Keratinocyte (primary cell): ENCODE data around the gene PHLDA3. TPM values are rescaled to one million over a fixed set of nuclear protein-coding genes. Genes with fewer than 3 reads are reported as not detected.
"Not testable (repeated sequence)": the region's sequence is repeated elsewhere in the genome, so short reads cannot be mapped to it uniquely, and the experiment has no call there.

Experiments used
- DNase-seq: peaks from one replicate; pipeline ENCODE4 v3.0.0-alpha.2; 2011; ENCODE audit warnings: low read depth, missing footprints, low spot score
- FAIRE-seq: peaks from 2 replicates; lab custom pipeline; 2011; peaks lifted over from hg19 to GRCh38; lab: Jason Lieb, UNC
- H2AFZ ChIP-seq: 2 replicates; pipeline ENCODE4 v1.6.0; 2012; ENCODE audit warnings: low read length, control low read depth, inconsistent platforms; ENCODE audit not compliant: control insufficient read depth
- H3K27ac ChIP-seq: 2 replicates; pipeline ENCODE4 v1.5.1; 2011; ENCODE audit warnings: low read length; ENCODE audit not compliant: control insufficient read depth, insufficient read depth
- H3K27me3 ChIP-seq: 3 replicates; pipeline ENCODE4 v1.6.0; 2011; ENCODE audit warnings: low read length; ENCODE audit not compliant: control insufficient read depth, insufficient read depth; ENCODE audit errors: extremely low read depth
- H3K36me3 ChIP-seq, 2 experiments: 2 replicates in 1 of 2; 3 replicates in 1 of 2; pipeline ENCODE4 v1.5.1; 2011; ENCODE audit warnings: low read length in 2 of 2, mild to moderate bottlenecking in 1 of 2; ENCODE audit not compliant: control insufficient read depth in 2 of 2, insufficient read depth in 2 of 2; ENCODE audit errors: extremely low read depth in 1 of 2
- H3K4me1 ChIP-seq: 3 replicates; pipeline ENCODE4 v1.5.1; 2011; ENCODE audit warnings: low read length; ENCODE audit not compliant: control insufficient read depth, insufficient read depth; ENCODE audit errors: extremely low read depth
- H3K4me2 ChIP-seq: 3 replicates; pipeline ENCODE4 v1.6.0; 2011; ENCODE audit warnings: low read depth, low read length; ENCODE audit not compliant: control insufficient read depth, insufficient read depth; ENCODE audit errors: extremely low read depth
- H3K4me3 ChIP-seq, 3 experiments: fragments of 200-600 bp in 1 of 3; sonication (generic) in 1 of 3; 2 replicates in 2 of 3; 3 replicates in 1 of 3; pipeline ENCODE4 v1.5.1; 2011 to 2016; ENCODE audit warnings: low read length in 3 of 3, mild to moderate bottlenecking in 3 of 3, control low read depth in 2 of 3, inconsistent platforms in 1 of 3, low read depth in 1 of 3, mixed read lengths in 1 of 3, mixed run types in 1 of 3, moderate library complexity in 1 of 3; ENCODE audit not compliant: control insufficient read depth in 2 of 3, insufficient read depth in 2 of 3; ENCODE audit errors: extremely low read depth in 1 of 3
- H3K79me2 ChIP-seq: 2 replicates; pipeline ENCODE4 v1.6.0; 2012; ENCODE audit warnings: low read length; ENCODE audit not compliant: control insufficient read depth, insufficient read depth
- H3K9ac ChIP-seq: 3 replicates; pipeline ENCODE4 v1.6.0; 2011; ENCODE audit warnings: low read length; ENCODE audit not compliant: control insufficient read depth, insufficient read depth; ENCODE audit errors: extremely low read depth
- H3K9me1 ChIP-seq: 3 replicates; pipeline ENCODE4 v1.6.0; 2011; ENCODE audit warnings: low read length; ENCODE audit not compliant: control insufficient read depth, insufficient read depth; ENCODE audit errors: extremely low read depth
- H3K9me3 ChIP-seq: 2 replicates; pipeline ENCODE4 v1.5.1; 2012; ENCODE audit warnings: low read depth, low read length; ENCODE audit not compliant: control insufficient read depth
- H4K20me1 ChIP-seq: 3 replicates; pipeline ENCODE4 v1.6.0; 2011; ENCODE audit warnings: low read length; ENCODE audit not compliant: control insufficient read depth, insufficient read depth; ENCODE audit errors: extremely low read depth
- EZH2 ChIP-seq: IDR thresholded peaks from one replicate; pipeline ENCODE4 v1.6.1; 2012; ENCODE audit warnings: inconsistent platforms, mild to moderate bottlenecking, low read length, moderate library complexity
- dilution Hi-C: fragments of 300-500 bp; cut with MboI; formaldehyde crosslinking; loops from one replicate; pipeline ENCODE4 v1.7.0; 2020; ENCODE audit warnings: low sequenced_read_pairs; ENCODE audit not compliant: extremely low pct_ligation_motif_present
- polyA plus RNA-seq, 5 experiments: library from polyadenylated mRNA; depleted of rRNA in 3 of 5; stranded (reverse) in 3 of 5; stranded (forward) in 1 of 5; unstranded in 1 of 5; fragments of >200 nt; gene quantifications; 1 replicate in 1 of 5; 2 replicates in 3 of 5; 3 replicates in 1 of 5; pipeline versions ENCODE4 v1.2.1 to v1.2.3, GENCODE V29; 2011 to 2012; ENCODE audit warnings: missing spikeins in 2 of 5, low read depth in 1 of 5, low replicate concordance in 1 of 5
- TF ChIP-seq, protein P1 (sequence below), 3 experiments: IDR thresholded peaks in 1 of 3; conservative IDR thresholded peaks in 1 of 3; optimal IDR thresholded peaks in 1 of 3; 2 replicates in 2 of 3; 3 replicates in 1 of 3; pipeline versions ENCODE3 to v1.5.1; 2011; ENCODE audit warnings: low read length in 3 of 3, mild to moderate bottlenecking in 3 of 3, moderate library complexity in 2 of 3, control low read depth in 1 of 3, inconsistent platforms in 1 of 3; ENCODE audit not compliant: insufficient read depth in 2 of 3; ENCODE audit errors: extremely low read depth in 1 of 3

Gene PHLDA3
- polyA plus RNA-seq, 1 donor (not counting 4 experiments of a cell fraction or from before 2014, with no cell fraction given) = 48.2 TPM

DNA sequence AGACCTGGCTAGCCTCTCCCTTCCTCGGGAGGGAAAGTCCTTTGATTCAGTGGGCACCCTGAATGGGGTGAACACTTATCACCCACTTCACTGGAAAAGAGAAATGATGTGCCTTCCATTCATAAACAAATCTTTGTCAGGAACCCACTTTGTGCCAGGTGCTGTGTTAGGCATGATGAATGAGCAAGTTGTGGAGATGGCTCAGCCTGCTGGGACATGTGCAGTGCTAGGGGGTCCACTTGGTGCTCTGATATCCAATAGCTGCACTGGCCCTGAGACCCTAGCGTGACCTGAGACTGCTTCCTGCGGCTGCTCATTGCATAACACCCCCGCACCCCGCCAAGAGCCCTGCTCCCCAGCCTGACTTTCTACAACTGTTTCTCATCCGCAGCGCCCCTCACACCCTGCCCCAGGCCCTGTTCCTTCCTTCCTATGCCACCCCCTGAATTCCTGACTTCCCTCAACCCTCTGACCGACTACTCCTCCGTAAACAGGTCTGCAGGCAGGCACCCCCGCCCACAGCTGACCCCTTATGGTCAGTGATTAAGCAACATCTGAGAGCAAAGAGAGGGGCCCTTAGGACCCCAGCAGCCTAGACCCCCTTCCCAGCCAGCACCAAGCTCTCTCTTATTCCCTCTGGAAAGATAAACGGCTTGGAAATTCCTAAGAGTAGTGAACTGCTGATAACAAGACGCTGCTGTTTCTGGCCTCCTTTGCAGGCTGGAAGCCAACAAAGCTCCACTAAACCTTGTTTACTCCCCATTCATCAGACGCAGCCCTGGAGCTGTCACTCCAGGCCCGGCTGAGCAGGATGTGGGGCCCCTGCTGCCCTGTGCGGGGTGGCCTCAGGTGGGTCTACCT is 25.0 kb upstream of the PHLDA3 start:
- peaks cover 17% of the 10 kb centered on the region for H4K20me1 ChIP-seq
- no peak overlapping the region for H3K27ac ChIP-seq
- H3K79me2 ChIP-seq = peaks cover 24% of the 10 kb centered on the region
- no peak overlapping the region for H2AFZ ChIP-seq
- H3K4me2 ChIP-seq = no peak overlapping the region
- peaks cover 40% of the 10 kb centered on the region for H3K4me1 ChIP-seq
- no peaks in the 10 kb centered on the region for H3K9me3 ChIP-seq
- no peak overlapping the region for H3K4me3 ChIP-seq
- no peaks in the 10 kb centered on the region for H3K27me3 ChIP-seq
- peaks cover 25 to 57% of the 10 kb centered on the region in 2 experiments for H3K36me3 ChIP-seq
- TF ChIP-seq EZH2 = no peak
- TF ChIP-seq, protein P1, sequence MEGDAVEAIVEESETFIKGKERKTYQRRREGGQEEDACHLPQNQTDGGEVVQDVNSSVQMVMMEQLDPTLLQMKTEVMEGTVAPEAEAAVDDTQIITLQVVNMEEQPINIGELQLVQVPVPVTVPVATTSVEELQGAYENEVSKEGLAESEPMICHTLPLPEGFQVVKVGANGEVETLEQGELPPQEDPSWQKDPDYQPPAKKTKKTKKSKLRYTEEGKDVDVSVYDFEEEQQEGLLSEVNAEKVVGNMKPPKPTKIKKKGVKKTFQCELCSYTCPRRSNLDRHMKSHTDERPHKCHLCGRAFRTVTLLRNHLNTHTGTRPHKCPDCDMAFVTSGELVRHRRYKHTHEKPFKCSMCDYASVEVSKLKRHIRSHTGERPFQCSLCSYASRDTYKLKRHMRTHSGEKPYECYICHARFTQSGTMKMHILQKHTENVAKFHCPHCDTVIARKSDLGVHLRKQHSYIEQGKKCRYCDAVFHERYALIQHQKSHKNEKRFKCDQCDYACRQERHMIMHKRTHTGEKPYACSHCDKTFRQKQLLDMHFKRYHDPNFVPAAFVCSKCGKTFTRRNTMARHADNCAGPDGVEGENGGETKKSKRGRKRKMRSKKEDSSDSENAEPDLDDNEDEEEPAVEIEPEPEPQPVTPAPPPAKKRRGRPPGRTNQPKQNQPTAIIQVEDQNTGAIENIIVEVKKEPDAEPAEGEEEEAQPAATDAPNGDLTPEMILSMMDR (optimal IDR thresholded peaks at IDR 0.05 in 1 of 3, IDR thresholded peaks at IDR 0.05 in 1 of 3, conservative IDR thresholded peaks at IDR 0.05 in 1 of 3; ENCODE audit: extremely low read depth in 1 of 3, insufficient read depth in 2 of 3, low read length in 3 of 3) = no peak
- dilution Hi-C loops = no loop called here
- no peak overlapping the region for H3K9ac ChIP-seq
- no peaks in the 10 kb centered on the region for H3K9me1 ChIP-seq
- FAIRE-seq (no peak), DNase-seq (no peak)

DNA sequence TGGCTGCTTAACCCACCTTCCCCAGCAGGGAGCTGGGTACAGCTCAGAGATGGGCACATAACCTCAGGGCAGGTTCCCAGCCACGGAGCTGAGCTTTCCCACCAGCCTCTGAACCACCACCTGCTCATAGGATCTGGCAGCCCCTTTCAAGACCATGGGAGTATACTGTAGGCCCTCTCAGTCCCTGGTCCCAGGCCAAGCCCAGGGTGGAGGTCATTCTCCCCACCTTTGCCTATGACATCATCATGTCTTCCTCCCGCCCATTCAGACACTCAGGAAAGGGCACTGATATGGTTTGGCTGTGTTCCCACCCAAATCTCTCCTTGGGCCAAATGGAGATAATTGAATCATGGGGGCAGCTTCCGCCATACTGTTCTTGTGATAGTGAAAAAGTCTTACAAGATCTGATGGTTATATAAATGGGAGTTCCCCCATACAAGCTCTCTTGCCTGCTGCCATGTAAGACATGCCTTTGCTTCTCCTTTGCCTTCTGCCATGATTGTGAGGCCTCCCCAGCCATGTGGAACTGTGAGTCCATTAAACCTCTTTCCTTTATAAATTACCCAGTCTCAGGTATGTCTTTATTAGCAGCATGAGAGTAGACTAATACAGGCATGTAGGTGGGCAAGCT is 24.2 kb upstream of the PHLDA3 start:
- H3K27ac ChIP-seq, H3K4me2 ChIP-seq, H3K9me1 ChIP-seq, H3K9ac ChIP-seq, FAIRE-seq, H3K4me3 ChIP-seq, dilution Hi-C loops, DNase-seq, H3K27me3 ChIP-seq, H3K9me3 ChIP-seq, H2AFZ ChIP-seq: not testable (repeated sequence)
- H4K20me1 ChIP-seq = peaks cover 11% of the 10 kb centered on the region
- H3K4me1 ChIP-seq = peaks cover 43% of the 10 kb centered on the region
- peaks cover 16% of the 10 kb centered on the region for H3K79me2 ChIP-seq
- H3K36me3 ChIP-seq = peaks cover 25 to 55% of the 10 kb centered on the region in 2 experiments
